GM18951 (cell line): ENCODE measurements around the gene LGALS9.
"Not testable (repeated sequence)": the region's sequence is repeated elsewhere in the genome, so short reads cannot be mapped to it uniquely, and the experiment has no call there.

Source experiments
- POLR2A ChIP-seq: IDR thresholded peaks from 4 replicates; pipeline ENCODE4 v1.6.1; 2011; ENCODE audit warnings: mild to moderate bottlenecking; ENCODE audit not compliant: insufficient read length, insufficient read depth; ENCODE audit errors: extremely low read depth
- in situ Hi-C: fragments of 300-500 bp; cut with MboI; formaldehyde crosslinking; loops from one replicate; pipeline ENCODE4 v1.12.0; 2022; ENCODE audit warnings: low sequenced_read_pairs, mixed read lengths, inconsistent platforms; ENCODE audit not compliant: unreplicated experiment

The LGALS9 gene

DNA sequence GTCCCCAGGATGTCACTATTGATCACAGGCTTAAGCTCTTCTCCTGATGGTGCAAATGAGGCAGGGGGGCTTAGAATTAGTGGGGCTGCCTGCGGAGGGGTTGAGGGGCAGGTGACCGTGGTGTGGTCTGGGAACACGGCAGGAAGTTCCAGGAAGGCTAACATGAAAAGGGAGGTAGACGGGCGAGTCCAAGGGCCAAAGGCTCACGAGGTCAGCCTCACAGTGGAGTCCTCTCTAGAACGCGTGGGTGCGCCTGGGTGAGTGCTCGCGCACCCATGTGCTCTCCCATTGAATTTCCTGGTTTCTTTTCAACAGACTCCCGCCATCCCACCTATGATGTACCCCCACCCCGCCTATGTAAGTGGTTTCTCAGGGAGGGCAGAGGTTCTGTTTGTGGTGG lies 15.2 kb downstream of the LGALS9 start:
- in situ Hi-C loops, result no loop called here
- TF ChIP-seq POLR2A, result no peak

DNA sequence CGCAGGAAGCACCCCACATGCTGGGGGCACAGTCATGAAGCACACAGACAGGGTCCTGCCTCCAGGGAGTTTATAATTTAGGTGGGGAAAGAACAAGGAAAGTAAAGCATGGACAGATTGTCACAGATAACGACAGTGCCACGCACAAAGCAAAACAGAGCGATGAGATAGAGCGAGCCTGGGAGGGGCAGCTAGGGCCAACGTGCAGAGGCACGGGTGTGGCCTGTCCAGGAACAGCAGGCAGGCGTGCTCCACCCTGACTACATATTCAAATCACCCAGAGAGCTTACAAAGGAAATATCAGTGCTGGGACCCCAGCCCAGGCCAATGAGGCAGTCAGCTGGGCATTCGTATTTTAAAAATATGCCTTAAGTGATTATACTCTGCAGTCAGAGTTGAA lies 16.8 kb downstream of the LGALS9 start:
- TF ChIP-seq POLR2A, result no peak
- in situ Hi-C loops, result no loop called here

DNA sequence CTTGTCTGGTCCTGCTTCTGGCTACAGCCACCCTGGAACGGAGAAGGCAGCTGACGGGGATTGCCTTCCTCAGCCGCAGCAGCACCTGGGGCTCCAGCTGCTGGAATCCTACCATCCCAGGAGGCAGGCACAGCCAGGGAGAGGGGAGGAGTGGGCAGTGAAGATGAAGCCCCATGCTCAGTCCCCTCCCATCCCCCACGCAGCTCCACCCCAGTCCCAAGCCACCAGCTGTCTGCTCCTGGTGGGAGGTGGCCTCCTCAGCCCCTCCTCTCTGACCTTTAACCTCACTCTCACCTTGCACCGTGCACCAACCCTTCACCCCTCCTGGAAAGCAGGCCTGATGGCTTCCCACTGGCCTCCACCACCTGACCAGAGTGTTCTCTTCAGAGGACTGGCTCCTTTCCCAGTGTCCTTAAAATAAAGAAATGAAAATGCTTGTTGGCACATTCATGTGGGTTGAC lies 18.2 kb downstream of the LGALS9 start:
- in situ Hi-C loops, result not testable (repeated sequence)

- TF ChIP-seq POLR2A, result no peak
- in situ Hi-C loops, result no loop called here
These were observed 18.9 kb downstream of the LGALS9 start for GRCh38 chr17:27649929-27650328.

DNA sequence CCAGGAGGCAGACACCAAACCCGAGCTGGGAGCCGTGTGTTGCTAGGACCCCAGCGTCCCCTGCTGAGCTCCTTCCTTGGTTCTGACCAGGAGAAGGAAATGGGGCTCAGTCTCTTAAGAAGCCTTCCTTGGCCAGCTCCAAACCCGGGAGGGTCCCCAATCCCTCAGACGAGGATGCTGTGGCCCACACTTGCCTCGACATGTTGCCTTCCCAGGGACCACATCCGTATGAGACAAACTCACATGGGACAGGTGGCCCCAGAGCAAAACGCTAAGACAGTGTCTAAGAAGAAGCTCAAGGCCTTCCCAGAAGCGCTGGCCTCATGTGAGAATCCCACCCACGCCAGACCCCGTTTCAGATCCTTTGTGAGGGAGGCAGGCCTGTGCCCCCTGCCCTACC lies 19.8 kb downstream of the LGALS9 start:
- in situ Hi-C loops, result no loop called here
- no peak for TF ChIP-seq POLR2A

- no peak for TF ChIP-seq POLR2A
- in situ Hi-C loops, result no loop called here
These were observed 20.7 kb downstream of the LGALS9 start for GRCh38 chr17:27651411-27652345.

GRCh38 chr17:27653449-27653971 lies 22.5 kb downstream of the LGALS9 start:
- in situ Hi-C loops, result not testable (repeated sequence)

DNA sequence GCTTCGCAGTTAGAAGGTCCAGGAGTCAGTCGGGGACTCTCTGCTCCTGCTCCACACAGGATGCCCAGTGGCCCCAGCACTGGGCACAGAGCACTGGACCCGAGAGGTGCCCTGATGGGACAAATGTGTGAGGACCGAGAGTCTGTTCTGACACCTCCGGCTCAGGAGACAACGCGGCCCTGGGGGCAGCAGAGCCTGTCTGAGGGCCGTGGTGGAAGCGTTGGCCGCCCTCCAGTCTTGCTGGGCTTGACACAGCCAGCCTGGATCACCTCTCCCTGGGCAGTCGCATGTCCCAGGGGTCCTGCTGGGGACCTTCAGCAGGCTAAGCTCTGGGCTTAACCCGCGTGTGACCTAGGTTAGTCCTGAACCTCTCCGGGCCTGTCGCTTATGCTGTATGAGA lies 23.1 kb downstream of the LGALS9 start:
- TF ChIP-seq POLR2A, result no peak
- in situ Hi-C loops, result no loop called here

- no peak for TF ChIP-seq POLR2A
- in situ Hi-C loops, result no loop called here
These were observed 23.9 kb downstream of the LGALS9 start for GRCh38 chr17:27654654-27655524.

DNA sequence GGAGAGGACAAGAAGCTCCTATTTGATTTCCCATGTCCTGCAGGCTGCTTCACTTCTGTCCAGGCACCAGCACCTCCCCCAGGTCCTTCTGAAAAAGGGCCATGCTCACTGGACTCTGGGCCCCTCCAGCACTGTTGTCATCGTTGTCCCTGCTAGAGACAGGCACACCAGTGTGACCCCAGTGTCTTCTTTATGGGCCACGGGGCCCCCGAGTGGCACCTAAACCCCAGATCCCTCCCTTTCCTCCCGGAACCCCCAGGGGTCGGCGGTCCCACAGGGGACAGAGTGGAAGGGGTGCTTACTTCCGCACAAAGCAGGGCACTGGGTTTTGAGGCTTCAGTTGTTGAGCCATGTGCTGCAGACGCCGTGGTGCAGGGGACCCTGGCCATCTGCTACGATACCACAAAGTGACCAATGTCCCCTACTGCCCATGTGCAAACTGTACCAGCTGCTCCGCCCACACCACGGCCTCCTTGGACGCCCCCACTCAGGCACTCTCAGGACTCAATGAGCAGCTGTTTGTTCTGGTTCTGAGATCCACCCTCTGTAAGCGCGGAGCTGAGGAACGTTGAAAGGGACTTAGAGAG lies 24.6 kb downstream of the LGALS9 start:
- in situ Hi-C loops, result not testable (repeated sequence)

DNA sequence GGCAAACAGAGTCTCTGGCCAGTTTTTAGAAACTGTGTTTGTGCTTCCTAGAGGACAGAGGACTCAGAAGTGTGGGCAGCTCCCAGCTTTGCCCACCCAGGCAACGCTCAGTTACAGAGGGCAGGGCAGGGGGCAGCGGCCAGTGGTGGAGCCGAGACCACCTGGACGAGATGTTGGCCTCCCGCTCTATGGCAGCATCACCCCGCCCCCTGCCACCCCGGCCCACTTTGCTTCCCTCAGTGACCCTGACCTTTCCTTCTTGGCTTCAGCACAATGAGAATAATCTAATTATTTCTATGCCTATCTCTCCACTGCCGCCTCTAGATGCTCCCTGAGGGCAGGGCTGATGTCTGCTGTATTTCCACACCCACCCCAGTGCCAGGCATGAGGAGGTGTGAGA lies 25.6 kb downstream of the LGALS9 start:
- in situ Hi-C loops, result not testable (repeated sequence)

- no peak for TF ChIP-seq POLR2A
- in situ Hi-C loops, result no loop called here
These were observed 26.6 kb downstream of the LGALS9 start for GRCh38 chr17:27657620-27658019.

GRCh38 chr17:27659683-27660082 lies 28.7 kb downstream of the LGALS9 start:
- in situ Hi-C loops, result loop anchor here (10.0 kb wide), 1 partner anchor 85 kb away; no protein-coding TSS in a partner anchor
- TF ChIP-seq POLR2A, result no peak
